ENCODE measurements around the gene DYNLT1. TPM values are rescaled to one million over a fixed set of nuclear protein-coding genes. Genes with fewer than 3 reads are reported as not detected.

DYNLT1 gene
- total RNA-seq, 1 donor from 2014 or later: 109 TPM

DNA sequence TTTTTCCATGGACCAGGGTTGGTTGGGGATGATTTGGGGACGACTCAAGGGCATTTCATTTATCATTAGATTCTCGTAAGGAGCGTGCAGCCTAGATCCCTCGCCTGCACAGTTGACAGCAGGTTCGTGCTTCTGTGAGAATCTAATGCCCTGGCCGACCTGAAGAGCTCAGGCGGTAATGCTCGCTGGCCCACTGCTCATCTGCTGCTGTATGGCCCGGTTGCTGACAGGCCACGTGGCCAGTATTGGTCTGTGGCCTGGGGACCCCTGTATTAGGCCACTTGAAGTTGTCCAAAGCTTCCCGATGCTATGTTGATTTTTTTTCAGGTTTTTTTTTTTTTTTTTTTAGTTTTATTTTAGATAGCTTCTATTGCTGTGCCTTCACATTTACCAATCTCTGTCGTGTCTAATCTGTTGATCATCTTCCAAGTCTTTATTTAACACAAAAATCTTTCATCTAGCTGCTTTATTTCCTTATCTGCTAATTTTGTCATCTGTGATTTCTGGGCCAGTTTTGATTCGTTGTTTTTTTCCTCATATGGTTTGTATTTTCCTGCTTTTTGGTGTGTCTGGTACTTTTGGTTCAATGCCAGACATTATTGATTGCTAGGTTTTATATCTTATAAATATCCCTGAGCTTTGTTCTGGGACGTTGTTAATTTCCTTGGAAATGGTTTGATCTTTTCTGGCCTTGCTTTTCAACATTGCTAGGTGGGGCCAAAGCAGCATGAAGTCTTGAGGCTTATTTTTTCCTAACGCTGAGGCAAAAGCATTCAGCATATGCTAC, 41.1 kb downstream of the DYNLT1 start:
- no peak for DNase-seq (ENCODE audit: low read depth)

DNA sequence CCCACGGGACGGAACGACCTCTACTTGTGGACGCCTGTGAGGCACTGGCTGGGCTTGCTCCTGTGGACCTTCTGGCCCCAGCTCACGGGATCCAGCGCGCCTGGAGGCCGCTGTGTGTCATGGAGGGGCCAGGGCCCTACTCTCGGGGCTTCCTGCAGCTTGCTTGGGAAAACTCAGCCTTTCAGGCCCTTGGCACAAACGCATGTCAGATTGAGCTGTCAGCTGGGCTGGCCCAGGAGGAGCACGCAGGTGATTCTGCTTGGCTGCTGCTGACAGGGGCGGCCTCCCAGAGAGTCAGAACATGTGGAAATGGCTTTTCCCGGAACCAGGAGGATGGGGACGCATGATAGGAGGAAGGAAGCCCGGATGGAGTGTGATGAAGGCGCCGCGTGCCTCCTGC, 44.9 kb downstream of the DYNLT1 start:
- DNase-seq (ENCODE audit: low read depth): no peak

DNA sequence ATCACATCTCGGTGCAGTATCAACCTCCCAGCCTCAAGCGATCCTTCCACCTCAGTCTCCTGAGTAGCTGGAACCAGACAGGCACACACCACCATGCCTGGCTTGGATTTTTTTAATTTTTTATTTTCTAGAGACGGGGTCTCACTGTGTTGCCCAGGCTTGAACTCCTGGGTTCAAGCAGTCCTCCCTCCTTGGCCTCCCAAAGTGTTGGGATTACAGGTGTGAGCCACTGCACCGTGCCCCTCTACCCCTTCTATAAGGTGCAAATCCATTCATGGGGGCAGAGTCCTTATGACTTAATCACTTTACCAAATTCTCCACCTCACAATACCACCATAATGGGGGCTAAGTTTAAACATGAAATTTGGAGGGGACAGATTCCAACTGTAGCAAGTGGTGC, 47.0 kb downstream of the DYNLT1 start:
- no peak for DNase-seq (ENCODE audit: low read depth)

DNA sequence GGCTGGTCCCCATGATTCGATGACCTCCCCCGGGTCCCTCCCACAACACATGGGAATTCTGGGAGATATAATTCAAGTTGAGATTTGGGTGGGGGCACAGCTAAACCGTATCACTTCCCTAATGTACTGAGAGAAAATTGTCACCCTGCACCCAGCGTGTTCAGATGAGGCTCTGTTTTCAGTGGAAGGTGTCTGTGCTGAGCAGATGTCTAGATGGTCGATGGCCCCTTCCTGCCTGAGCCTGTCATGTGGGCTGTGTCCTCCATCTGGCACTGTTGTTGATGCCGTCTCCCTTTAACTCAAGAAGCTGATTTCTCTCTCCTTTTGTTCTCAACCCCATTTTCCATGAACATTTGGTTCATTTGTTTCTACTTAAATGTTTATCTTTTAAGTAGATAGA, 47.7 kb downstream of the DYNLT1 start:
- no peak for DNase-seq (ENCODE audit: low read depth)

DNA sequence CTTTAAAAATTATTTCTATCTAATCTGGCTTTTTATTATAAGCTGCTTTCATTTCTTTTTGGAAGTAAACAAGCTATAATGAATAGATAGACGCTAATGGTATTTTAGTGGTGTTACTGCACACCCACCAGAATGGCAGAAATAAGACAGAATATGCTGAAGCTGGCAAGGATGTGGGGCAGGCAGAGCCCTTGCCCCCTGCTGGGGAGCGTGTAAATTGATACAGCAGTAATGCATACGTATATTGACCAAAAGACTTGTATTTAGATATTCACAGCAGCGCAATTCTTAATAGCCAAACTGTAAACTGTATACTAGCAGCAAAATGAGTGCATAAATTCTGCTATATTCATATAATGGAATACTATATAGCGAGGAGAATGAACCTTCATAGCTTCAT, 49.3 kb downstream of the DYNLT1 start:
- no peak for DNase-seq (ENCODE audit: low read depth)

DNA sequence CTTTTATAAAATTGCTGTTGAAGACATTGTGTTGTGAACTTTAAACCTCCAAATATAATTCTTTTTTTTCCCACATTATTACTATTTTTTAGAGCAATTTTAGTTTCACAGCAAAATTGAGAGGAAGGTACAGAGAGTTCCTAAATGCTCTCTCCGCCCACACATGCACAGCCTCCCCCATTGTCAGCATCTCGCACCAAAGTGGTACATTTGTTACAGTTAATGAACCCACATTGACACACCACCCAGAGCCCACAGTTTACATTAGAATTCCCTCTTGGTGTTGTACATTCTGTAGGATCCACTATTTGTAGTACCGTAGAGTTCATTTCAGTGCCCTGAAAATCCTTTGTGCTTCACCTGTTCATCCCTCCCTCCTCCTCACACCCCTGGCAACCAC, 50.9 kb downstream of the DYNLT1 start:
- DNase-seq (ENCODE audit: low read depth): no peak

DNA sequence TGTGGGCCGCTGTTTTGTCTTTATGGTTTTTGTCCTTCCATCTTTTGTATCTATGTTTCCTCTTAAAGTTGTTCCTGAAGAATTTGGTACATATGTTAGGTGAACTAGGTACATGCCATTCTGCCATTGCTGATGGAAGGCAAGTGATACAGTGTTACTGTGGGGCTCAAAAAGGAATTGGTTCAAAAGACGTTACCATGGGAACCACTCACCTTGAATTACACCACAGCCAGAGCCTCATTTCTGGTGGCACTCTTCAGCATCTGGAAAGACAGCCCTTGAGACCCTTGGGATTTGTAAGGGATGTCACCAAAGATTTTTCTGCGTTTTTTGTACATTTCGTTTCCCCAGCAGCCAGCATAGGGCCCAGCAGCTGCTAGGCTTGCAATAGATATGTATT, 52.7 kb downstream of the DYNLT1 start:
- no peak for DNase-seq (ENCODE audit: low read depth)

DNA sequence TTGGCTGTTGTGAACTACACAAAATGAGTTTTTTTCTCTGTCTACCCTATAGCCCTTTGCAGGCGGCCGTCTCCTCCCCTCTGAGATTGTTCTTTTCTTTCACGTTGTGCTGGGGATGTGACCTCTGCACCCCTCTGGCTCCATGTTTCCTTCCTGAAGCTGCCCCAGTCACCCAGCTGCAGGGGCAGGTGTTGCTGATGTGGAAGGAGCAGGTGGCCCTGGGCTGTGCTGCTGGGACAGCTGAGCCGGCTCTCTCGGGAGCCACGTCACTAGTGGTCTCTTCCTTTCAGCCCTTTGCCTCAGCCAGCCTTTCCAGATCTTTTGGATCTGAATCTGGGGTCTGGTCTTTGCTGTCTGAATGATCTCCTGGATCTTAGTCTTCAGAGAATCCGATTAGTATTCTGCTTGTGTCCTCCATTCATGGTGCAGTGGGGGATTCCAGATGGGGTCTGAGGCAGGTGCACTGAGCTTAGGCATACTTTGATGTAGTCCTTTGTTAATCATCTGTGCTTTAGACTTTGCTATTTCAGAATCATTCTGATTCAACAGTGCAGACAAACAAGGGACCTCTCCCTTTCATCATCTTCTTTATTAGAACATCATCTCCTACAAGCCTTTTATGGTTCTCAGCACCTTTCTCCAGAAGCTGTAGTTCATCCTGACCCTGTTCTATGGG, 53.3 kb downstream of the DYNLT1 start:
- DNase-seq (ENCODE audit: low read depth): no peak

DNA sequence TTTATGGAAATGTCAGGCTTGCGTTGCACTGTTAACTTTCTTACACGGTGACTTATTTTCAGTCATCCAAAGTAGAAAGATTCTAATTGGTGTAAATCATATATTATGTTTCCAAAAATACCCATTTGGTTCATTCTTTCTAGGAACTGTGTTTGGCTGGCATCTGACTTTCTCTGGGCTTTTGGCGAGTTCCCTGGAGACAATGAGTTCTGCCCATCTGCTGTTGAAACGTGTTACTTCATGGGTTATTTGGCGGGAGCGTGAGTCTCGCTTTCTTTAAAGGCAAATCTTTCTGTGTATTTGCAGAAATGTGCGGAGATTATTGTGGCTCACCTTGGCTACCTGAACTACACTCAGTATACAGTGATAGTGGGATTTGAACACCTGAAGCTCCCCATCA, 55.2 kb downstream of the DYNLT1 start:
- DNase-seq (ENCODE audit: low read depth): no peak

DNA sequence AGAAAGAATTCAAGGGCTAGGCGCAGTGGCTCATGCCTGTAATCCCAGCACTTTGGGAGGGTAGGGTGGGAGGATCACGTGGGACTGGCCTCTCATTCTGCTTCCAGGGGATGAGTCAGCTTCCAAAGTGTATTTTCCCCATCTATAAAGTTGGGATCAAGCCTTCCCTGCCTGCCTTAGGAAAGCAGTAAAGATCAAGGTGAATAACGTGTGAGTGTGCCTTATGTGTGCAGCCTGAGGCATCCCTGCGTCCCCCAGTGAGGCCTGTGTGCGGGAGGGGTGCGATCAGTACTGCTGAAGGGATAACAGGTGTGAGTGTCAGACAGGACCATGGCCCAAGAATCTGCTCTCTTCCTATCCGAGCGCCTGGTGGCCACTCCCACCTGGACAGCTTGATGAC, 57.9 kb downstream of the DYNLT1 start:
- DNase-seq (ENCODE audit: low read depth): no peak

Other genes with a start within 250 kb of the DYNLT1 start
- 25.0 and 40.2 TPM in 2 replicates for gene TMEM181, start 84.7 kb downstream of the DYNLT1 start, total RNA-seq
- gene SYTL3, start 5.3 kb upstream of the DYNLT1 start, total RNA-seq: 10.3 and 19.3 TPM in 2 replicates
- 307 and 456 TPM in 2 replicates for gene EZR, start 174.6 kb upstream of the DYNLT1 start, total RNA-seq